MM.1S (cell line): Measurements from ENCODE around the gene CST8.

ENCODE experiments used
- CTCF ChIP-seq: fragments of 300-600 bp; sonication (generic); IDR thresholded peaks from 2 replicates; pipeline ENCODE4 v1.5.1; 2016; ENCODE audit warnings: antibody characterized with exemption, low read length, mixed read lengths
- EZH2 ChIP-seq: fragments of 300-600 bp; sonication (generic); optimal IDR thresholded peaks from 2 replicates; pipeline ENCODE3; 2017; ENCODE audit warnings: low read depth, mild to moderate bottlenecking, antibody characterized with exemption, low read length, mixed read lengths
- EZH2phosphoT487 ChIP-seq: fragments of 300-600 bp; sonication (generic); IDR thresholded peaks from 2 replicates; pipeline ENCODE4 v1.6.1; 2018; ENCODE audit warnings: antibody characterized with exemption, low read length

- no peak for TF ChIP-seq CTCF
- no peak for TF ChIP-seq EZH2
- TF ChIP-seq EZH2phosphoT487: no peak
Observed at GRCh38 chr20:23459461-23460150, 31.3 kb upstream of the CST8 start.
